NCI-H345 (cell line): ENCODE measurements around the gene HLA-DOA.

ENCODE experiments used
- DNase-seq: peaks from one replicate; lab custom pipeline; 2025; lab: John Stamatoyannopoulos, UW

The HLA-DOA gene

GRCh38 chr6:33008944-33009861, at the start of gene HLA-DOA:
HLA-DOA (minus strand) TSS chr6:33009591.
- no peak for DNase-seq

- no peak for DNase-seq
These were observed 48.1 kb upstream of the HLA-DOA start for GRCh38 chr6:33057222-33058150.

- no peak for DNase-seq
These were observed 43.8 kb upstream of the HLA-DOA start for GRCh38 chr6:33053230-33053629.

GRCh38 chr6:33052627-33053026, 43.2 kb upstream of the HLA-DOA start:
- DNase-seq = no peak

GRCh38 chr6:33050014-33050810, 40.8 kb upstream of the HLA-DOA start:
- DNase-seq = no peak

GRCh38 chr6:33049323-33050013, 40.1 kb upstream of the HLA-DOA start:
- DNase-seq = no peak

- no peak for DNase-seq
These were observed 30.8 kb upstream of the HLA-DOA start for GRCh38 chr6:33040157-33040556.

GRCh38 chr6:33036535-33036934, 27.1 kb upstream of the HLA-DOA start:
- DNase-seq = no peak

- no peak for DNase-seq
These were observed 25.2 kb upstream of the HLA-DOA start for GRCh38 chr6:33034554-33034953.

GRCh38 chr6:33030245-33030644, 20.9 kb upstream of the HLA-DOA start:
- no peak for DNase-seq

- no peak for DNase-seq
These were observed 20.2 kb upstream of the HLA-DOA start for GRCh38 chr6:33029328-33030184.

- no peak for DNase-seq
These were observed 18.9 kb upstream of the HLA-DOA start for GRCh38 chr6:33028220-33028849.

- DNase-seq = no peak
These were observed 15.1 kb upstream of the HLA-DOA start for GRCh38 chr6:33024521-33024920.

GRCh38 chr6:33023536-33023935, 14.1 kb upstream of the HLA-DOA start:
- no peak for DNase-seq

- DNase-seq = no peak
These were observed 12.5 kb upstream of the HLA-DOA start for GRCh38 chr6:33021917-33022316.

GRCh38 chr6:33019372-33019771, 10.0 kb upstream of the HLA-DOA start:
- DNase-seq = no peak

GRCh38 chr6:33018904-33019303, 9.5 kb upstream of the HLA-DOA start:
- no peak for DNase-seq

- DNase-seq = no peak
These were observed 9.0 kb upstream of the HLA-DOA start for GRCh38 chr6:33018418-33018817.

- no peak for DNase-seq
These were observed 8.4 kb upstream of the HLA-DOA start for GRCh38 chr6:33017694-33018353.
